ENCODE data around the gene PARVG. TPM values are rescaled to one million over a fixed set of nuclear protein-coding genes. Genes with fewer than 3 reads are reported as not detected.

The PARVG gene
- total and polyA plus RNA-seq, 2 of the 13 experiments (the other 11 are each of a cell fraction or from before 2014, with no cell fraction given), result not detected

DNA sequence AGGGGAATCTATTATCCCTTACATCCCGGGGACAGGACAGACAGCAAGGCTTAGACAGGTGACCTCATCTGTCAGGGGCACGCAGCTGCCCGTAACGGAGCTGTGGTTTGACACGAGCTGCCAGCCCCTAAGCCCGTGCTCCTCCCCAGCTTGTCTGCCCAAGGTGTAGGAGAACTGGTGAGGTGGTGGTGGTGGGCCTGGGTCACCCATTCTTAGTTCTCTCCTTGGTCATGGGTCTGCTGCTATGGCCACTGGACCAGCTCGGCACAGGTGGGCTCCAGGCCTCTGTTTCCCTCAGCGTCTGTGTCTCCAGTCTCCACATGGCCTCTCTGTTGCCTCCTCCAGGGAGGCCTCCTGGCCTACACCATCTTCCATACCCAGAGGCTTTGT is 5.4 kb downstream of the PARVG start (continued):
- TF ChIP-seq, protein P1, sequence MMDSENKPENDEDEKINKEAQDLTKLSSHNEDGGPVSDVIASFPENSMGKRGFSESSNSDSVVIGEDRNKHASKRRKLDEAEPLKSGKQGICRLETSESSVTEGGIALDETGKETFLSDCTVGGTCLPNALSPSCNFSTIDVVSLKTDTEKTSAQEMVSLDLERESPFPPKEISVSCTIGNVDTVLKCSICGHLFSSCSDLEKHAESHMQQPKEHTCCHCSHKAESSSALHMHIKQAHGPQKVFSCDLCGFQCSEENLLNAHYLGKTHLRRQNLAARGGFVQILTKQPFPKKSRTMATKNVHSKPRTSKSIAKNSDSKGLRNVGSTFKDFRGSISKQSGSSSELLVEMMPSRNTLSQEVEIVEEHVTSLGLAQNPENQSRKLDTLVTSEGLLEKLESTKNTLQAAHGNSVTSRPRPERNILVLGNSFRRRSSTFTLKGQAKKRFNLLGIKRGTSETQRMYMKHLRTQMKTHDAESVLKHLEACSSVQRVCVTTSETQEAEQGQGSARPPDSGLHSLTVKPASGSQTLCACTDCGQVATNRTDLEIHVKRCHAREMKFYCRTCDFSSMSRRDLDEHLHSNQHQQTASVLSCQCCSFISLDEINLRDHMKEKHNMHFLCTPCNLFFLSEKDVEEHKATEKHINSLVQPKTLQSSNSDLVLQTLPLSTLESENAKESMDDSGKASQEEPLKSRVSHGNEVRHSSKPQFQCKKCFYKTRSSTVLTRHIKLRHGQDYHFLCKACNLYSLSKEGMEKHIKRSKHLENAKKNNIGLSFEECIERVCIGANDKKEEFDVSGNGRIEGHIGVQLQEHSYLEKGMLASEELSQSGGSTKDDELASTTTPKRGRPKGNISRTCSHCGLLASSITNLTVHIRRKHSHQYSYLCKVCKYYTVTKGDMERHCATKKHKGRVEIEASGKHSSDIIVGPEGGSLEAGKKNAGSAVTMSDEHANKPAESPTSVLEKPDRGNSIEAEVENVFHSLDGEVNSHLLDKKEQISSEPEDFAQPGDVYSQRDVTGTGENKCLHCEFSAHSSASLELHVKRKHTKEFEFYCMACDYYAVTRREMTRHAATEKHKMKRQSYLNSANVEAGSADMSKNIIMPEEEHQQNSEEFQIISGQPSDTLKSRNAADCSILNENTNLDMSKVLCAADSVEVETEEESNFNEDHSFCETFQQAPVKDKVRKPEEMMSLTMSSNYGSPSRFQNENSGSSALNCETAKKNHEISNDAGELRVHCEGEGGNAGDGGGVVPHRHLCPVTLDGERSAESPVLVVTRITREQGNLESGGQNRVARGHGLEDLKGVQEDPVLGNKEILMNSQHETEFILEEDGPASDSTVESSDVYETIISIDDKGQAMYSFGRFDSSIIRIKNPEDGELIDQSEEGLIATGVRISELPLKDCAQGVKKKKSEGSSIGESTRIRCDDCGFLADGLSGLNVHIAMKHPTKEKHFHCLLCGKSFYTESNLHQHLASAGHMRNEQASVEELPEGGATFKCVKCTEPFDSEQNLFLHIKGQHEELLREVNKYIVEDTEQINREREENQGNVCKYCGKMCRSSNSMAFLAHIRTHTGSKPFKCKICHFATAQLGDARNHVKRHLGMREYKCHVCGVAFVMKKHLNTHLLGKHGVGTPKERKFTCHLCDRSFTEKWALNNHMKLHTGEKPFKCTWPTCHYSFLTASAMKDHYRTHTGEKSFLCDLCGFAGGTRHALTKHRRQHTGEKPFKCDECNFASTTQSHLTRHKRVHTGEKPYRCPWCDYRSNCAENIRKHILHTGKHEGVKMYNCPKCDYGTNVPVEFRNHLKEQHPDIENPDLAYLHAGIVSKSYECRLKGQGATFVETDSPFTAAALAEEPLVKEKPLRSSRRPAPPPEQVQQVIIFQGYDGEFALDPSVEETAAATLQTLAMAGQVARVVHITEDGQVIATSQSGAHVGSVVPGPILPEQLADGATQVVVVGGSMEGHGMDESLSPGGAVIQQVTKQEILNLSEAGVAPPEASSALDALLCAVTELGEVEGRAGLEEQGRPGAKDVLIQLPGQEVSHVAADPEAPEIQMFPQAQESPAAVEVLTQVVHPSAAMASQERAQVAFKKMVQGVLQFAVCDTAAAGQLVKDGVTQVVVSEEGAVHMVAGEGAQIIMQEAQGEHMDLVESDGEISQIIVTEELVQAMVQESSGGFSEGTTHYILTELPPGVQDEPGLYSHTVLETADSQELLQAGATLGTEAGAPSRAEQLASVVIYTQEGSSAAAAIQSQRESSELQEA (CRISPR knock-in tag; IDR thresholded peaks at IDR 0.05; ENCODE audit: not compliant biosample characterization), result no peak
- TF ChIP-seq ARNT2 (CRISPR knock-in tag; IDR thresholded peaks at IDR 0.05; ENCODE audit: low read depth), result no peak

DNA sequence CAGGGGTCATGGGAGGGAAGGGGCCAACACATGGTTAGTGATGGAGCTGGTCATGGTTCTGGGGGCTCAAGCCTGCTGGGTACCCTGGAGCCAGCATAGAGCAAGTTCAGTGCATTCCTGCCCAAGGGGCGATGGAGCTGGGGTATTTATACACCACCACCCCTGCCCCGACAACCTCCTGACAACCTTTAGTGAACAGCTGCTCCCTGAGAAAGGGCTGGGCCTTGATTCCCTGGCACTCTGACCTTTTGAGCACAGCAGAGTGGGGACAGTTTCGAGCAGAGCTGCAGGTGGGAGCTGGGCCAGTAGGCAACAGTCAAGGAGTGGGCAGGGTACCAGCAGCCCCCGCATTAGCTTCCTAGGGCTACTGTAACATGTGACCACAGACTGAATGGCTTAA is 6.0 kb downstream of the PARVG start:
- H3K27me3 ChIP-seq (ENCODE audit: control insufficient read depth in 1 of 2, insufficient read depth in 2 of 2, low read length in 2 of 2), result peaks cover 4 to 39% of the 10 kb centered on the region in 2 experiments; a peak in 3 of 5 replicates
- H3K4me1 ChIP-seq (ENCODE audit: insufficient read depth, low read length), result no peaks in the 10 kb centered on the region
- DNase-seq (ENCODE audit: low spot score) (no peak), ATAC-seq (no peak), FAIRE-seq (no peak)
- no peak for TF ChIP-seq RXRA (CRISPR knock-in tag; IDR thresholded peaks at IDR 0.05)
- TF ChIP-seq ZNF3 (CRISPR knock-in tag; IDR thresholded peaks at IDR 0.05), result no peak
- TF ChIP-seq ZNF24 (IDR thresholded peaks at IDR 0.05), result no peak
- TF ChIP-seq, protein P2, sequence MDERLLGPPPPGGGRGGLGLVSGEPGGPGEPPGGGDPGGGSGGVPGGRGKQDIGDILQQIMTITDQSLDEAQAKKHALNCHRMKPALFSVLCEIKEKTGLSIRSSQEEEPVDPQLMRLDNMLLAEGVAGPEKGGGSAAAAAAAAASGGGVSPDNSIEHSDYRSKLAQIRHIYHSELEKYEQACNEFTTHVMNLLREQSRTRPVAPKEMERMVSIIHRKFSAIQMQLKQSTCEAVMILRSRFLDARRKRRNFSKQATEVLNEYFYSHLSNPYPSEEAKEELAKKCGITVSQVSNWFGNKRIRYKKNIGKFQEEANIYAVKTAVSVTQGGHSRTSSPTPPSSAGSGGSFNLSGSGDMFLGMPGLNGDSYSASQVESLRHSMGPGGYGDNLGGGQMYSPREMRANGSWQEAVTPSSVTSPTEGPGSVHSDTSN (CRISPR knock-in tag; IDR thresholded peaks at IDR 0.05), result no peak
- no peak for TF ChIP-seq NFE2L1 (CRISPR knock-in tag; IDR thresholded peaks at IDR 0.05; ENCODE audit: borderline replicate concordance)
- no peak for TF ChIP-seq ZNF619 (CRISPR knock-in tag; IDR thresholded peaks at IDR 0.05)
- TF ChIP-seq ZMAT5 (CRISPR knock-in tag; IDR thresholded peaks at IDR 0.05; ENCODE audit: borderline replicate concordance, low read depth), result no peak
- no peak for TF ChIP-seq KDM4B (CRISPR knock-in tag; IDR thresholded peaks at IDR 0.05)
- TF ChIP-seq BRF2 (CRISPR knock-in tag; IDR thresholded peaks at IDR 0.05), result no peak
- TF ChIP-seq KAT7 (CRISPR knock-in tag; IDR thresholded peaks at IDR 0.05; ENCODE audit: borderline replicate concordance), result no peak
- no peak for TF ChIP-seq ZNF501 (CRISPR knock-in tag; IDR thresholded peaks at IDR 0.05)
- no peak for TF ChIP-seq GLI4 (CRISPR knock-in tag; IDR thresholded peaks at IDR 0.05; ENCODE audit: borderline replicate concordance)
- no peak overlapping the region for H2AFZ ChIP-seq (ENCODE audit: low read length)
- H3K4me2 ChIP-seq (ENCODE audit: low read depth, low read length), result no peak overlapping the region
- H3K4me3 ChIP-seq (replicated peaks in 1 of 3; ENCODE audit: insufficient read depth in 1 of 3, low read depth in 2 of 3, low read length in 3 of 3), result no peak overlapping the region
- H3K9me3 ChIP-seq (ENCODE audit: low read length), result no peaks in the 10 kb centered on the region
- CTCF ChIA-PET (ENCODE audit: low intra/inter-chr PET ratio, low total read pairs), result no interaction called here
- no peaks in the 10 kb centered on the region for H4K20me1 ChIP-seq (ENCODE audit: insufficient read depth, low read length)
- WGBS (ENCODE audit: low lambda C conversion rate), result no CpG with 5 or more reads among the region's 4 CpGs
- no TSS peak for BruUV-seq (replicated peaks)
- no peak overlapping the region for H3K9ac ChIP-seq (ENCODE audit: insufficient read depth, low read depth, low read length)
- H3K79me2 ChIP-seq (ENCODE audit: insufficient read depth, low read length), result no peaks in the 10 kb centered on the region
- POLR2A ChIA-PET, result no interaction called here
- intact Hi-C loops (cut with micrococcal nuclease; ENCODE audit: unreplicated experiment) (no loop called here), in situ Hi-C loops (cut with HindIII; ENCODE audit: extremely low pct_ligation_motif_present, low pct_unique_long_range_greater_than_20kb) (no loop called here)
- H3K27ac ChIP-seq (ENCODE audit: extremely low read length, insufficient read depth, low read length), result no peak overlapping the region
- H3K36me3 ChIP-seq (replicated peaks in 1 of 2; ENCODE audit: control insufficient read depth in 1 of 2, insufficient read depth in 2 of 2, low read length in 2 of 2), result no peaks in the 10 kb centered on the region
